Thyroid gland (tissue), 4 donors: ENCODE data around the gene PTGFR.

ENCODE experiments used
- CTCF ChIP-seq, 6 experiments: fragments of 200-600 bp in 3 of 6; fragments of 450-650 bp in 3 of 6; sonication (generic) in 3 of 6; IDR thresholded peaks; one replicate each; pipeline ENCODE4 v1.5.1; 2016 to 2019; ENCODE audit warnings: antibody characterized with exemption in 6 of 6, mild to moderate bottlenecking in 2 of 6, inconsistent platforms in 1 of 6, moderate library complexity in 1 of 6
- POLR2A ChIP-seq, 2 donors: fragments of 450-650 bp; IDR thresholded peaks; one replicate each; pipeline ENCODE4 v1.6.1; 2017; ENCODE audit warnings: antibody characterized with exemption in 2 of 2, mild to moderate bottlenecking in 2 of 2, moderate library complexity in 1 of 2

DNA sequence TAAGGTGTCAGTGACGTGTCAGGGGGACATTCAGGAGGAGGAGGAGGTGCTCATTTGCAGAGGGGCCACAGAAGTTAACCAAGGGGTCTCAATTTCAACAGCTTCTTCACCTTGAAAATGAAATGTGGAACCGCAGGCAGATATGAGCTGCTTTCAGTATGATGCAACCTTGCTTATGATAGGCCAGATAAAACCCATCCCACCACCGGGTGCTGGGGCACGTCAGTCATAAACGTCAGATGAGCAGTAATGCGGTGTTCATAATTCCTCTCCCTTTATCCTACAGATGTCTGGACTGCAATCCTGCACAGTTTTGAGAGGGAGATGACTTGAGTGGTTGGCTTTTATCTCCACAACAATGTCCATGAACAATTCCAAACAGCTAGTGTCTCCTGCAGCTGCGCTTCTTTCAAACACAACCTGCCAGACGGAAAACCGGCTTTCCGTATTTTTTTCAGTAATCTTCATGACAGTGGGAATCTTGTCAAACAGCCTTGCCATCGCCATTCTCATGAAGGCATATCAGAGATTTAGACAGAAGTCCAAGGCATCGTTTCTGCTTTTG lies 1.7 kb downstream of the PTGFR start:
- TF ChIP-seq POLR2A (IDR thresholded peaks at IDR 0.05): no peak
- no peak for TF ChIP-seq CTCF (IDR thresholded peaks at IDR 0.05)
